SW480 (cell line): ENCODE results near the gene TRAPPC4.
"Not testable (repeated sequence)": the region's sequence is repeated elsewhere in the genome, so short reads cannot be mapped to it uniquely, and the experiment has no call there.

Experiments used
- DNase-seq: peaks from one replicate; pipeline ENCODE4 v3.0.0-alpha.2; 2016; ENCODE audit warnings: low spot score

The TRAPPC4 gene

GRCh38 chr11:119014209-119014924 lies 4.2 kb upstream of the TRAPPC4 start:
- no peak for DNase-seq

- DNase-seq: no peak
These were observed 3.4 kb upstream of the TRAPPC4 start for GRCh38 chr11:119015054-119015611.

GRCh38 chr11:119016216-119017009 lies 2.2 kb upstream of the TRAPPC4 start:
- DNase-seq: no peak

- DNase-seq: not testable (repeated sequence)
These were observed 1.2 kb upstream of the TRAPPC4 start for GRCh38 chr11:119017377-119017776.

- no peak for DNase-seq
These were observed 1.4 kb downstream of the TRAPPC4 start for GRCh38 chr11:119019996-119020395.

GRCh38 chr11:119021631-119022030 lies 3.1 kb downstream of the TRAPPC4 start:
- DNase-seq: no peak

GRCh38 chr11:119023741-119024140 lies 5.2 kb downstream of the TRAPPC4 start:
- DNase-seq: no peak

GRCh38 chr11:119024430-119025098 lies 6.0 kb downstream of the TRAPPC4 start:
- no peak for DNase-seq

GRCh38 chr11:119025099-119025473 lies 6.5 kb downstream of the TRAPPC4 start:
- DNase-seq: no peak

GRCh38 chr11:119025541-119025940 lies 7.0 kb downstream of the TRAPPC4 start:
- DNase-seq: no peak

- DNase-seq: no peak
These were observed 7.6 kb downstream of the TRAPPC4 start for GRCh38 chr11:119025978-119026766.

- no peak for DNase-seq
These were observed 8.4 kb downstream of the TRAPPC4 start for GRCh38 chr11:119026970-119027369.

GRCh38 chr11:119027561-119028345 lies 9.2 kb downstream of the TRAPPC4 start:
- no peak for DNase-seq

GRCh38 chr11:119028346-119029068 lies 9.9 kb downstream of the TRAPPC4 start:
- DNase-seq: no peak

- no peak for DNase-seq
These were observed 10.4 kb downstream of the TRAPPC4 start for GRCh38 chr11:119029069-119029339.

GRCh38 chr11:119029340-119030028 lies 10.9 kb downstream of the TRAPPC4 start:
- no peak for DNase-seq

GRCh38 chr11:119030029-119030328 lies 11.4 kb downstream of the TRAPPC4 start:
- no peak for DNase-seq

- DNase-seq: peak; percentile 98
These were observed 11.9 kb downstream of the TRAPPC4 start, which contains the start of gene SLC37A4 for GRCh38 chr11:119030329-119031047. TSS of gene SLC37A4 (minus strand) at chr11:119030877.

GRCh38 chr11:119031912-119032280 lies 13.3 kb downstream of the TRAPPC4 start:
- DNase-seq: no peak
